ENCODE results near the gene TMEFF1.

Gene TMEFF1

GRCh38 chr9:100626949-100627348, 154.0 kb downstream of the TMEFF1 start:
- DNase-seq, result no peak

Measured in inflammatory macrophage treated with lipopolysaccharide for 1 hour (primary cell).